IMR-90 (cell line): Measurements from ENCODE around the gene SRD5A1. TPM values are rescaled to one million over a fixed set of nuclear protein-coding genes. Genes with fewer than 3 reads are reported as not detected.

ENCODE experiments used
- ATAC-seq: fragments of 200-7000 bp; cut with Tn5 transposase; 2 replicates; pipeline ENCODE4 v1.9.1; 2020; ENCODE audit warnings: low read depth, mild to moderate bottlenecking, moderate library complexity
- BruUV-seq: library from RNA; stranded (reverse); fragments of 400-500 nt; replicated peaks from 2 replicates; lab custom pipeline; 2021; lab: Mats Ljungman, UMichigan
- CTCF ChIA-PET: fragments of 300-600 bp; formaldehyde crosslinking; extraction: SDS; loops from one replicate; lab custom pipeline; 2021; ENCODE audit warnings: antibody characterized with exemption; lab: Yijun Ruan, JAX
- POLR2A ChIA-PET: fragments of 300-600 bp; sonication (Branson Sonifier 250); formaldehyde crosslinking; loops from one replicate; lab custom pipeline; 2022; ENCODE audit warnings: antibody characterized with exemption; ENCODE audit not compliant: unreplicated experiment; lab: Charles Lee
- DNase-seq: peaks from one replicate; pipeline ENCODE4 v3.0.0; 2013
- H2AFZ ChIP-seq: replicated peaks from 2 replicates; pipeline ENCODE3; 2013; ENCODE audit warnings: low read length, mild to moderate bottlenecking; ENCODE audit not compliant: poor library complexity
- H2AK5ac ChIP-seq: 2 replicates; pipeline ENCODE4 v1.6.1; 2013; ENCODE audit warnings: low read depth, low read length, inconsistent platforms
- H2AK9ac ChIP-seq: replicated peaks from 2 replicates; pipeline ENCODE3; 2013; ENCODE audit warnings: mild to moderate bottlenecking, low read depth, low read length, moderate library complexity; ENCODE audit not compliant: poor library complexity
- H2BK120ac ChIP-seq: 2 replicates; pipeline ENCODE4 v1.6.1; 2013; ENCODE audit warnings: low read depth, low read length, inconsistent platforms
- H2BK15ac ChIP-seq: 3 replicates; pipeline ENCODE4 v1.6.1; 2013; ENCODE audit warnings: low read depth, low read length, inconsistent platforms
- H2BK20ac ChIP-seq: 2 replicates; pipeline ENCODE4 v1.6.1; 2013; ENCODE audit warnings: low read depth, mild to moderate bottlenecking, inconsistent platforms, low read length, moderate library complexity
- H2BK5ac ChIP-seq: 2 replicates; pipeline ENCODE4 v1.6.1; 2013; ENCODE audit warnings: mild to moderate bottlenecking, low read depth, low read length, inconsistent platforms; ENCODE audit not compliant: poor library complexity, severe bottlenecking
- H3K14ac ChIP-seq: replicated peaks from 2 replicates; pipeline ENCODE4 v1.6.1; 2013; ENCODE audit warnings: low read depth, low read length, inconsistent platforms
- H3K18ac ChIP-seq: 2 replicates; pipeline ENCODE4 v1.6.1; 2013; ENCODE audit warnings: low read depth, low read length, control low read depth
- H3K23ac ChIP-seq: 2 replicates; pipeline ENCODE4 v1.6.1; 2013; ENCODE audit warnings: low read depth, low read length, inconsistent platforms
- H3K27ac ChIP-seq: 2 replicates; pipeline ENCODE4 v1.5.1; 2013; ENCODE audit warnings: mild to moderate bottlenecking, control low read depth, low read length; ENCODE audit not compliant: insufficient read depth
- H3K27me3 ChIP-seq: 2 replicates; pipeline ENCODE4 v1.6.1; 2013; ENCODE audit warnings: low read length; ENCODE audit not compliant: control insufficient read depth, insufficient read depth
- H3K36me3 ChIP-seq: 2 replicates; pipeline ENCODE4 v1.6.1; 2013; ENCODE audit warnings: low read length, mixed read lengths; ENCODE audit not compliant: control insufficient read depth, insufficient read depth
- H3K4ac ChIP-seq: 2 replicates; pipeline ENCODE4 v1.6.1; 2013; ENCODE audit warnings: low read depth, low read length, inconsistent platforms
- H3K4me1 ChIP-seq: 2 replicates; pipeline ENCODE4 v1.6.1; 2013; ENCODE audit warnings: low read length, mixed read lengths; ENCODE audit not compliant: control insufficient read depth, insufficient read depth
- H3K4me2 ChIP-seq: 2 replicates; pipeline ENCODE4 v1.6.1; 2013; ENCODE audit warnings: low read depth, mild to moderate bottlenecking, control low read depth, low read length, moderate library complexity
- H3K4me3 ChIP-seq: 2 replicates; pipeline ENCODE4 v1.5.1; 2013; ENCODE audit warnings: low read depth, mild to moderate bottlenecking, control low read depth, low read length, moderate library complexity; ENCODE audit not compliant: insufficient read depth
- H3K56ac ChIP-seq: 2 replicates; pipeline ENCODE4 v1.6.1; 2013; ENCODE audit warnings: low read length, inconsistent platforms; ENCODE audit not compliant: insufficient read depth; ENCODE audit errors: extremely low read depth
- H3K79me1 ChIP-seq, 2 experiments: 2 replicates each; pipeline ENCODE4 v1.6.1; 2013; ENCODE audit warnings: low read length in 2 of 2, inconsistent platforms in 1 of 2, low read depth in 1 of 2
- H3K9ac ChIP-seq: 2 replicates; pipeline ENCODE4 v1.6.1; 2013; ENCODE audit warnings: low read depth, low read length, control low read depth
- H3K9me1 ChIP-seq: 2 replicates; pipeline ENCODE4 v1.6.1; 2013; ENCODE audit warnings: low read length, inconsistent platforms; ENCODE audit not compliant: insufficient read depth
- H3K9me3 ChIP-seq: 2 replicates; pipeline ENCODE4 v1.6.1; 2013; ENCODE audit warnings: low read length; ENCODE audit not compliant: control insufficient read depth, insufficient read depth
- H4K20me1 ChIP-seq: 2 replicates; pipeline ENCODE4 v1.6.1; 2013; ENCODE audit warnings: low read length, inconsistent platforms; ENCODE audit not compliant: insufficient read depth
- H4K5ac ChIP-seq: 2 replicates; pipeline ENCODE4 v1.6.1; 2013; ENCODE audit warnings: mild to moderate bottlenecking, low read depth, low read length, control low read depth
- H4K8ac ChIP-seq, 2 experiments: 2 replicates each; pipeline ENCODE4 v1.6.1; 2013; ENCODE audit warnings: low read depth in 2 of 2, low read length in 2 of 2, control low read depth in 1 of 2, inconsistent platforms in 1 of 2
- H4K91ac ChIP-seq: 2 replicates; pipeline ENCODE4 v1.6.1; 2013; ENCODE audit warnings: low read depth, low read length, inconsistent platforms; ENCODE audit not compliant: insufficient read depth
- BHLHE40 ChIP-seq: fragments of 150-350 bp; IDR thresholded peaks from 2 replicates; pipeline ENCODE4 v1.6.1; 2016; ENCODE audit warnings: mild to moderate bottlenecking, low read depth, low read length
- CEBPB ChIP-seq: IDR thresholded peaks from 2 replicates; pipeline ENCODE4 v1.6.1; 2012; ENCODE audit warnings: low read depth, low read length, improper control_type of control experiment
- CHD1 ChIP-seq: IDR thresholded peaks from 2 replicates; pipeline ENCODE4 v1.6.1; 2012; ENCODE audit warnings: low read depth, low read length, improper control_type of control experiment
- CTCF ChIP-seq: conservative IDR thresholded peaks from 2 replicates; pipeline ENCODE4 v1.5.1; 2012; ENCODE audit warnings: mild to moderate bottlenecking, low read depth, low read length, improper control_type of control experiment
- ELK1 ChIP-seq: fragments of 150-350 bp; IDR thresholded peaks from 2 replicates; pipeline ENCODE4 v1.6.1; 2016; ENCODE audit warnings: low read depth, mild to moderate bottlenecking, low read length, moderate library complexity, borderline replicate concordance
- MAFK ChIP-seq: IDR thresholded peaks from 2 replicates; pipeline ENCODE4 v1.6.1; 2012; ENCODE audit warnings: low read depth, low read length, improper control_type of control experiment
- MAZ ChIP-seq: IDR thresholded peaks from 2 replicates; pipeline ENCODE4 v1.6.1; 2012; ENCODE audit warnings: low read depth, mild to moderate bottlenecking, low read length, improper control_type of control experiment, moderate library complexity, borderline replicate concordance
- MXI1 ChIP-seq: IDR thresholded peaks from 2 replicates; pipeline ENCODE4 v1.6.1; 2012; ENCODE audit warnings: low read depth, mild to moderate bottlenecking, low read length, moderate library complexity, borderline replicate concordance
- NFE2L2 ChIP-seq: fragments of 150-350 bp; IDR thresholded peaks from 2 replicates; pipeline ENCODE4 v1.6.1; 2016; ENCODE audit warnings: low read depth, mild to moderate bottlenecking, low read length
- POLR2A ChIP-seq: IDR thresholded peaks from 2 replicates; pipeline ENCODE4 v1.6.1; 2012; ENCODE audit warnings: mild to moderate bottlenecking, low read depth, low read length
- RAD21 ChIP-seq: IDR thresholded peaks from 2 replicates; pipeline ENCODE4 v1.6.1; 2012; ENCODE audit warnings: low read length, improper control_type of control experiment
- RCOR1 ChIP-seq: IDR thresholded peaks from 2 replicates; pipeline ENCODE4 v1.6.1; 2012; ENCODE audit warnings: mild to moderate bottlenecking, low read length, improper control_type of control experiment; ENCODE audit not compliant: insufficient replicate concordance
- RFX5 ChIP-seq: IDR thresholded peaks from 2 replicates; pipeline ENCODE4 v1.8.0; 2012; ENCODE audit warnings: low read depth, mild to moderate bottlenecking, low read length, moderate library complexity
- SMC3 ChIP-seq: fragments of 150-350 bp; IDR thresholded peaks from 2 replicates; pipeline ENCODE4 v1.6.1; 2016; ENCODE audit warnings: low read depth, mild to moderate bottlenecking, antibody characterized with exemption, low read length, moderate library complexity
- WGBS, 2 experiments: methylation state at CpG; one replicate each; pipeline versions ENCODE4 v1.1.5 to v1.1.7; 2013; ENCODE audit warnings: missing lambda C conversion rate in 2 of 2; ENCODE audit not compliant: insufficient read length in 1 of 2; ENCODE audit errors: extremely low coverage in 2 of 2; 5-methylcytosine and 5-hydroxymethylcytosine counted together
- dilution Hi-C: fragments of 300-500 bp; cut with HindIII; formaldehyde crosslinking; loops from one replicate; pipeline ENCODE4 v1.14.3; 2018; ENCODE audit warnings: low sequenced_read_pairs; ENCODE audit not compliant: unreplicated experiment
- in situ Hi-C: fragments of 300-500 bp; cut with MboI; formaldehyde crosslinking; loops from 3 replicates; pipeline ENCODE4 v1.14.3; 2019; ENCODE audit warnings: low sequenced_read_pairs, inconsistent platforms, mixed read lengths
- intact Hi-C: fragments of 100-400 bp; cut with micrococcal nuclease; formaldehyde crosslinking; loops from 2 replicates; pipeline ENCODE4 v1.10.0; 2022
- polyA plus RNA-seq, 3 experiments: library from polyadenylated mRNA; depleted of rRNA; stranded (reverse); fragments of >200 nt; gene quantifications; 2 replicates each; pipeline ENCODE4 v1.2.3, GENCODE V29; 2012; ENCODE audit warnings: low replicate concordance in 1 of 3
- total RNA-seq: library from RNA; depleted of rRNA; stranded (reverse); fragments of >200 nt; gene quantifications from 2 replicates; pipeline ENCODE4 v1.2.3, GENCODE V29; 2012
- TF ChIP-seq, protein P1 (sequence below): fragments of 150-350 bp; IDR thresholded peaks from 2 replicates; pipeline ENCODE4 v1.6.1; 2017; ENCODE audit warnings: mild to moderate bottlenecking, antibody characterized with exemption, low read length, low read depth

SRD5A1 gene
- total and polyA plus RNA-seq, 2 of the 4 experiments (the other 2 are of a cell fraction): 6.3 to 18.2 TPM

DNA sequence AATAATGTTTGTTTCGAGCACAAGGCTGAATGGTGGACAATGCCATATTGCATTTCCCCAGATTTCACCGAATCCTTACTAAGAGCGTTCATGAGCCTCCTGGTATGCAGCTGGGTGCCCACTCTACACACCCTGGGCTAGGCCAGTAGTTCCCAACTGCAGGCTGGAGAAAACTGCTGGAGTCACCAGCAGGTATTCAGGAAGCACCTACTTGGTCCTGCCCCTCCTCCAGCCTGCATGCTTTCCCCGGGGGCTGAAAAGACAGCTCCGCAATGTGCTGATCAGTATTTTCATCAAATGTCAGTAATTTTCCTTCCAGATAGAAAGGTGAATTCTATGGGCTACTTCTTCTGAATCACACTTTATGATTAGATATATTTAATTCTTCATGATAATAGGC, 34.4 kb downstream of the SRD5A1 start:
- H2AK5ac ChIP-seq: no peak overlapping the region
- ATAC-seq (no peak), DNase-seq (no peak)
- no peaks in the 10 kb centered on the region for H3K9me3 ChIP-seq
- 100% methylated on average over 1 of the region's 5 CpGs; no CpG with 5 or more reads in 1 of the 2 experiments for WGBS, 2 experiments
- no peak overlapping the region for H3K27ac ChIP-seq
- TF ChIP-seq BHLHE40: no peak
- TF ChIP-seq MAZ: no peak
- no peak for TF ChIP-seq POLR2A
- TF ChIP-seq RFX5: no peak
- TF ChIP-seq CEBPB: no peak
- TF ChIP-seq ELK1: no peak
- TF ChIP-seq RCOR1: no peak
- no peak for TF ChIP-seq MXI1
- TF ChIP-seq RAD21: no peak
- no peak for TF ChIP-seq CHD1
- no peak for TF ChIP-seq CTCF
- TF ChIP-seq NFE2L2: no peak
- TF ChIP-seq, protein P1, sequence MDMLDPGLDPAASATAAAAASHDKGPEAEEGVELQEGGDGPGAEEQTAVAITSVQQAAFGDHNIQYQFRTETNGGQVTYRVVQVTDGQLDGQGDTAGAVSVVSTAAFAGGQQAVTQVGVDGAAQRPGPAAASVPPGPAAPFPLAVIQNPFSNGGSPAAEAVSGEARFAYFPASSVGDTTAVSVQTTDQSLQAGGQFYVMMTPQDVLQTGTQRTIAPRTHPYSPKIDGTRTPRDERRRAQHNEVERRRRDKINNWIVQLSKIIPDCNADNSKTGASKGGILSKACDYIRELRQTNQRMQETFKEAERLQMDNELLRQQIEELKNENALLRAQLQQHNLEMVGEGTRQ: no peak
- TF ChIP-seq SMC3: no peak
- TF ChIP-seq MAFK: no peak
- in situ Hi-C loops: no loop called here
- H3K4ac ChIP-seq: no peak overlapping the region
- H4K20me1 ChIP-seq: no peaks in the 10 kb centered on the region
- no peak overlapping the region for H2BK5ac ChIP-seq
- H3K4me2 ChIP-seq: no peak overlapping the region
- H3K18ac ChIP-seq: no peak overlapping the region
- dilution Hi-C loops: no loop called here
- ChIA-PET POLR2A (no interaction called here), CTCF (no interaction called here)
- no peak overlapping the region for H2AFZ ChIP-seq
- no peak overlapping the region for H3K56ac ChIP-seq
- no peak overlapping the region for H4K8ac ChIP-seq
- peaks cover 13% of the 10 kb centered on the region for H3K36me3 ChIP-seq
- H3K9me1 ChIP-seq: no peaks in the 10 kb centered on the region; the same call in 1 of the 2 replicates
- H2BK20ac ChIP-seq: no peak overlapping the region
- no peak overlapping the region for H2BK120ac ChIP-seq
- H3K27me3 ChIP-seq: no peaks in the 10 kb centered on the region
- H2AK9ac ChIP-seq: no peak overlapping the region
- intact Hi-C loops: no loop called here
- no peak overlapping the region for H3K14ac ChIP-seq
- no peak overlapping the region for H3K23ac ChIP-seq
- no peak overlapping the region for H3K9ac ChIP-seq
- H4K5ac ChIP-seq: no peak overlapping the region
- H3K4me1 ChIP-seq: no peaks in the 10 kb centered on the region
- no TSS peak for BruUV-seq
- no peak overlapping the region for H4K91ac ChIP-seq
- H3K4me3 ChIP-seq: no peak overlapping the region
- H3K79me1 ChIP-seq: no peaks in the 10 kb centered on the region
- no peak overlapping the region for H2BK15ac ChIP-seq
